Activated CD8-positive, alpha-beta memory T cell treated with anti-CD3 and anti-CD28 coated beads for 48 hours (primary cell): ENCODE measurements around the gene LRFN3.
"Not testable (repeated sequence)": the region's sequence is repeated elsewhere in the genome, so short reads cannot be mapped to it uniquely, and the experiment has no call there.

Source experiments
- DNase-seq, 3 experiments: peaks; one replicate each; pipeline ENCODE4 v3.0.0-alpha.2; 2020; ENCODE audit warnings: low read depth in 2 of 3, low spot score in 2 of 3

LRFN3 gene

DNA sequence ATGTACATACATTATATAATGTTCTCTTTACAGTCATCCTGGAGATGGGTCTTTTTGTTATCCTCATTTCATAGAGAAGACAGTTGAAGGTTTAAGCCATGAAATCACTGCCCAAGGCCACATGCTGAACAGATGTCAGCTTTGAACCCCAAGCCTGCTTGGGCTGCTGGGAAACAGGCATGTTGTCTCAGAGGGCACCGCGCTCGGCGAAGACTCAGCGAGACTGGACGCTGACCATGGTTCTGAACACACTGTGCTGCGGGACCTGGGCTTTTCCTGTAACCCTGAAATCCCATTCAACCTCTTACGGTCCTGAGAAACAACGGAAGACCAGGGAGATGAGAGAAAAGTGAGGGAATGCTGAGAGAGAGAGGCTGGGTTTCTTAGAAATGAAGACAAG is 27.3 kb downstream of the LRFN3 start:
- no peak for DNase-seq

DNA sequence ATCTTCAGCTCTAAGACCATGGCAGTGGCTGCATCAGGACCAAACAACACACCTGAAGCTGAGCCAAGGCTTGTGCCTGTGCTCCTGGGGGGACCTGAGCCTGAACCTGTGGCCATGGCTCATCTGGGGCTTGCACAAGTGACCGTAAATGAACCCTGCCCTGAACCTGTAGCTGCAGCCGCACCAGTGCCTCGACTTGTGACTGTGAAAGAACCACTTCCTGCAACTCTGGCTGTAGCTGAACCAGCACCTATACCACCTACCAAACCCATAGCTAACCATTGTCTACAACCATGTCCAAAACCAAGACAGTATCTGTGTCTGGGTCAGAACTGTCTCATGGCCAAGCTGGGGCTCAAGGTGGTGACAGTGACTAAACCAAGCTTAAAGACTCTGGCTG is 30.6 kb downstream of the LRFN3 start:
- no peak for DNase-seq

DNA sequence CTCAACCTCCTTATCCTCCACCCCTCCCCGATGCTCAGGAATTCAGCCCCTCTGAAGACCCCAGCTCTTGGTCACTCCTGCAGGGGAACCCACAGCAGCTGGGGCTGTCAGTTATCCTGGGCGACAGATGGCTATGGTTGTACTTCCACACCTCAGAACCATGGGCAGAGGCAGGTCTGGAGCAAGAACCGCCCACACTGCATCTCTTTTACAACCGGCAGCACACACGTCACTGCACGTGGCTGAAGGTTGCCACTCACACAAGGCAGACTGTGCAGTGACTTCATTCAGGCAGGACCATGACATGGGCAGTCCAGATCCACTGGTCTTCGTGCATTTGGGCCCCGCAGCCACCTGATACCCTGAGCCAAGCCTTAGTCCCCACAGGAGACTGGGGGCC is 37.3 kb downstream of the LRFN3 start:
- no peak for DNase-seq

DNA sequence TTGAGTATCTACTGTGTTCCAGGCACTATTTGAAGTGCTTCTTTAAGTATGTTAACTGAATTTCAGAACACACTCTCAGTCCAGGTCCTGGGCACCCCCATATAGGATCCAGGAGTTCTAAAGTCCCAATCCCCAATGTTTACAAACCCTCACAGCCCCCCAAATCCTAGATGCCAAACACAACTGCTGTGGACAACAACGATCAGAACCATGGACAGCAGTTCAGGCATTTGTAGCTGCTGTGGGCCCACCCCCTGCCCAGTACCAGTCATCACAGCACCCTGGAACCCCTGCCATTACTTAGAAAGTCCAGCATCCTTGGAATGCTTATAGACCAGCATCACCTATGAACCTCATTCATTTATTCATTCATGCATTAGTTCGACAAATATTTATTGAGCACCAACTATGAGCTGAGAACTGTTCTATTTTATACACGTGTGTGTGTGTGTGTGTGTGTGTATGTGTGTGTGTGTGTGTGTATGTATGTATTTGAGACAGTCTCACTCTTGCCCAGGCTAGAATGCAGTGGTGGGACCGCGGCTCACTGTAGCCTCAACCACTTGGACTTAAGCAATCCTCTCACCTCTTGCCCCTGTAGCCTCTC is 39.5 kb downstream of the LRFN3 start:
- no peak for DNase-seq

DNA sequence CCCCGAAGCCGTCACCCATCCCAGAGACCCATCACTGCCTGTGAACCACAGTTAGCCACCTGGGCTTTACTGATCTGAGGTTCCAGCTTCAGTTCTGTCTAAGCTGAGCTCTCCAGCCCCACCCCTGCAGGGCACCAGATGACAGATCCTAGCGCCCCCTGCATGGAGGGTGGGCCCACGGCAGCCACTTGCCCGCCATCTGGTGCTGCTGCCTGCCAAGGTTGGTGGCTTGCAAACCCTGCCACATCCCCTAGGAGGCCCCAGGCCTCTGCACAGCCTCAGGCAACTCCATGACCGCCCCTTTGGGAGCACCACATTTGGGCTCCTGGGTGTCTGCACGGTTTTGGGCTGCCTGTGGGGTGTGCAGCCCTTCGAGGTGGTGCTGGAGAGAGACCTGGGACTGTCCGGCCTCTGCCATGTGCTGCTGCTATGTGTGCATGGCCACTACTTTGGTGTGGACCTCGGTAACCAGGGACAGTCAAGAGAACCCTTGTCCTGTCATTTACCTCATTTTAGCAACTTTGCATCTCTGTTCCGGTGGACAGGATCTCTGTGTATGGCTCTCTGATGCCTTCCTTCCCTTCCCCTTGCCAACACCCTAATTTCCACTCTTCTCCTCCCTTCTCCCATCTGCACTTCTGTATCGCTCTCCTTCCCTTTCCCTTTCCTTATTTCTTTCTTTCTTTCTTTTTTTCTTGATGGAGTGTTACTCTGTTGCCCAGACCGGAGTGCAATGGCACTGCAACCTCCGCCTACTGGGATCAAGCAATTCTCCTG is 41.5 kb downstream of the LRFN3 start:
- no peak for DNase-seq

GRCh38 chr19:35978271-35978670 is 42.1 kb downstream of the LRFN3 start:
- DNase-seq, result no peak

DNA sequence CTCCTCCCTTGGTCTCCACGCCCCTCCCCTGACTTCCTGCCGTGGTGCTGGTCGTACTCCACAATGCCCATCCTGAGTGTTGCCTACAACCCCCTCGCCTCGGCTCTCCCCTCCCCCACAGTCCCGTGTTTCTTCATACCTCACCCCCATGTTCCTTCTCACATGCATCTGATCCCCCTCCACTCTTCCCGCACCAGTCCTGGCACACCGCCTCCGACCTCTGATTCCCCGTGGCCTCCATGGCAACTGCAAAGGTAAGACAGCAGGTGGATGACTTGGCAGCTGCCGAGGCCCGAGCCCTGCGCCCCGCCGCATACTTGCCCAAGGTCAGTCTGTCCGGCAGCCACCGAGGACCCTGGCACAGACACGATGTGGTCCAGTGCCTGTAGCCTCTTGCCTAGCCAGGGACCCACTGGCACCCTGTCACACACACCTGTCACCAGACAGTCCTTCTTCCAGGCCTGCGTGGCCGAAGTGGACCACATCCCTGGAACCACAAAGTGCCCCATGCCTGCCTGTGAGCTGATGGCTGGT is 42.7 kb downstream of the LRFN3 start:
- DNase-seq, result no peak

- DNase-seq, result not testable (repeated sequence)
Observed at GRCh38 chr19:35980997-35981396, 44.8 kb downstream of the LRFN3 start.

DNA sequence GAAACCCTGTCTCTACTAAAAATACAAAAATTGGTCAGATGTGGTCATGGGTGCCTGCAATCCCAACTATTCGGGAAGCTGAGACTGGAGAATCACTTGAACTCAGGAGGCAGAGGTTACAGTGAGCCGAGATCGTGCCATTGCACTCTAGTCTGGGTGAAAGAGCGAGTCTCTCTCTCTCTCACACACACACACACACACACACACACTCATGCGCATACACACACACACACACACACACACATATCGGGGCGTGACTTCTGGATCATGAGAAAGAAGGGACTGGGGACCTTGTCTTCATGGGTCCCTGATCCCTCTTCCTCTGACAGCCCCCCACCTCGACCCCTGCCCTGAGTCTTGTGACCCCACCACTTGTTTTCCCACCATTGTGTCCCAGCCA is 47.0 kb downstream of the LRFN3 start:
- no peak for DNase-seq

GRCh38 chr19:35986111-35986510 is 49.9 kb downstream of the LRFN3 start:
- no peak for DNase-seq

DNA sequence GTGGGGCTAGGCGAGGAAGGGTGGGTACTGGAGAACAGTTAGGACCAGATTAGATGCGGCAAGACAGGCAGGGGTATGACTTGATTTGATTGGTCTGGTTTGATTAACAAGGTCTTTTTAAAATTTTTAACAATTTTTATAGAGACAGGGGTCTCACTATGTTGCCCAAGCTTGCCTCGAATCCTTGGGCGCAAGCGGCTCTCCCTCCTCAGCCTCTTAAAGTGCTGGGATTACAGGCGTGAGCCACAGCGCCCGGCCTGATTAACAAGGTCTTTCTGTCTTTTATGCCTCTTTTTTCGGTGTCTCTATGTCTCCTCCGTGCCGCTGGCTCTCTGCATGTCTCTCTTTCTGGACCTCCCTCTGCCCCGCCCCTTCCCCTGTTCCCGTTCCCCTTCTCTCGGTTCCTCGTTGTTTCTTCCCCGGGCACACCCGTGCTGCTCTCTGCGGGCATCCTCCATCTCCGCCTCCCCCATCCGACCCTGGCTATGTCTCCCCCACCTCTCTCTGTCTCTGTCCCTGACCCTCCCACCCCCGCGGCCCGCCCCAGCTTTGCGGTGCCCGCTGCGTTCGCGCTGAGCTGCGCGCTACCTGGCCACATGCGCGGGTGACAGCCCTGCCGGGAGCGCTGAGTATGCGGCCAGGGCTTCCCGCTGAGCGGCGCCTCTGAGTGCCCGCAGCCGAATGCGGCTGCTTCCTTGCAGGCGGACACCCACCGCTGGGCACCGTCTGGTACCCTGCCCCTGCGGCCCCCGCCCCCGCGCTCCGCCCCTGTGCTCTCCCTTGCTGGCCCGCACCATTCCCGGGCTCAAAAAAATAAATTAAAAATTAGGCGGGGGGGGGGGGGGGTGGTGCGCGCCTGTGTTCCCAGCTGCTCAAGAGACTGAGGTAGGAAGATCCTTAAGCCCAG is 50.7 kb downstream of the LRFN3 start:
- no peak for DNase-seq

DNA sequence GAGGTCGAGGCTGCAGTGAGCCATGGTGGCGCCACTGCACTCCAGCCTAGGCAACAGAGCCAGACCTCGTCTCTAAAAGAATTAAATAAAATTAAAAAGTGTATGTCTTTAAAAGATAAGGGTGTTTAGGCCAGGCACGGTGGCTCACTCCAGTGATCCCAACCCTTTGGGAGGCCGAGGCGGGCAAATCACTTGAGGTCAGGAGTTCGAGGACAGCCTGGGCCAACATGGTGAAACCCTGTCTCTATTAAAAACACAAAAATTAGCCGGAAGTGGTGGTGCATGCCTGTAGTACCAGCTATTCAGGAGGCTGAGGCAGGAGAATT is 51.4 kb downstream of the LRFN3 start:
- no peak for DNase-seq

DNA sequence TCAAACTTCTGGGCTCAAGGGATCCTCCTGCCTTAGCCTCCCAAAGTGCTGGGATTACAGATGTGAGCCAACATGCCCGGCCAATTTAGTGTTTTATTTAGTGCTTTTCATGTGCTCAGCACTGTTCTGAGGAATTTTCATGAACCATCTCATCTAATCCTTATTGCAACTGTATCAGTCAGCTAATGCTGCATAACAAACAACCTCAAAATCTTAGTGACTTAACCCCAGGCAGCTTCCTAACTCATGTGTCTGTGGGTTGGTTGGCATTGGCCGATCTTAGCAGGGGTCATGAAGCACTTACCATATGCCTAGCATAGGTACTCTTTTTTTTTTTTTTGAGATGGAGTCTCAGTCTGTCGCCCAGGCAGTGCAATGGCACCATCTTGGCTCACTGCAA is 52.6 kb downstream of the LRFN3 start:
- no peak for DNase-seq

DNA sequence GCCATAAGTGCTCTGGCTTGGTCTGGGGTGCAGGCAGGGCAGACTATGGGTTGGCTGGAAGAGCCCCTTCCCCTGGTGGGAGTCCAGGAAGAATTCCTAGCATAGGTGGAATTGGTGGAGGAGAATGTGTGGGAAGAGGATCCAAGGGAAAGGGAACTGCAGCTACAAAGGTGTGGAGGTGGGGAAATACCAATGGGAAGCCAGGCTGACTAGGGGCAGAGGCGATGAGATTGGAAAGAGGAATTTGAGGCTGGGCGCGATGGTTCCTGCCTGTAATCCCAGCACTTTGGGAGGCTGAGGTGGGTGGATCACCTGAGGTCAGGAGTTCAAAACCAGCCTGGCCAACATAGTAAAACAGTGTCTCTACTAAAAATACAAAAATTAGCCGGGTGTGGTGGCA is 54.0 kb downstream of the LRFN3 start:
- no peak for DNase-seq

GRCh38 chr19:35990771-35991730 is 54.9 kb downstream of the LRFN3 start:
- DNase-seq, result no peak

GRCh38 chr19:35991731-35992450 is 55.7 kb downstream of the LRFN3 start:
- DNase-seq, result no peak

DNA sequence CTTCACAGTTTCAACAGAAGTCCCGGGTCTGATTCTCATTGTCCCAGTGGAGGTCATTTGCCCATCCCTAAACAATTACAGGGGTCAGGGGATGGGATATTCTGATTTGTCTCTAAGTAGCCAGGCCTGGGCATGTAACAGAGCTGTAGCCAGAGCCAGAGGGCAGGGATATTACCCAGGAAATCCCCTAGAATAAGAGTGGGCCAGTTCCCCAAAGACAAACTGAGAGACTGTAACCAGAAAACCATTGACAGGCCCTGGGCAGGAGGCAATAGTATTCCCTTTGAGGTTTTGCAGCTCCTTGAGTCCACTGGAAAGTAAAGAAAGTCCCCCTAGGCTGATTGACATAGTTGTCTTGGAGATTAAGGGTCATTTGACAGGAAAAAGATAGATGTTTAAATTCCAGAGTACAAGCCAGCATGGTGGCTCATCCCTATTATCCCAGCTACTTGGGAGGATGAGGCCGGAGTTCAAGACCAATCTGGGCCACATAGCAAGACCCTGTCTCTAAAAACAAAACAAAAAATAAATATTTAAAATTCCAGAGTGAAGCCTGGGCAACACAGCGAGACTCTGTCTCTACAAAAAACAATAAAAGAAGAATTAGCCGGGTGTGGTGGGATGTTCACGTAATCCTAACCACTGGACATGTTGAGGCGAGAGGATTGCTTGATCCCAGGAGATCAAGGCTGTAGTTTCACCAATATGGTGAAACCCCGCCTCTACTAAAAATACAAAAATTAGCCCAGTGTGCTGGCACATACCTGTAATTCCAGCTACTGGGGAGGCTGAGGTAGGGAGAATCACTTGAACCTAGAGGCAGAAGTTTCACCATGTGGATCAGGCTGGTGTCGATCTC is 57.0 kb downstream of the LRFN3 start:
- DNase-seq, result no peak

DNA sequence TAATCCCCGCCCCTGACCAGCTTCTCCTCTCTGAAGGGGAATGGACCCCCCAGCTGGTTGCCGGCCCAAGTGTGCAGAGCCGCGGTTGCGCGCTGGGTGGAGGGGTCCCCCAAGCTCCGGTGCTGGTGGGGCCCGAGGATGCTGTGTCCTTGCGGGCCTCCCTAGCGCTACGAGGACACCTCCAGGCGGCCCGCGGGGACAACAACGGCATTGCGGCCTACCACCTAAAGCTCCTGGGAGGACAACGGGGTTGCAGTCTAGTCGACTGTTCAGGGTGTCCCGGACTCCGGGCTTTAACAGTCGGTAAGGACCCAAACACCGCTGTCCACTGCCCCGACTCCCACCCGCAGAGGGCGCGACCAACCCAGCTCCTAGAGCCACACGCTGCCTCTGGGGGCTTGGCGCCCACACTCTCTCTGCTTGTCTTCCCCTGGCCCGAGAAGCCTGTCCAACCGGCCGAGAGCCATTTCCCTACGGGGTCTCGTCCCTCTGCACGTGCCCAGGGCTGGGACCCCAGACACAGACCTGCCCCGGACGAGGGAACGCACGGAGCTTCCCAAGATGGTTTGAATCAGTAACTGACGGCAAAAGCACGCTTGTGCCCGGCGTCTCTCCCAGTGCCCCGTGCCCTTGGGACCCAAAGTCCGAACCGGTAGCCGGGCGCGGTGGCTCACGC is 57.9 kb downstream of the LRFN3 start:
- DNase-seq, result no peak
